Lung microvascular endothelial cell (primary cell): ENCODE data around the gene SORBS1. TPM values are rescaled to one million over a fixed set of nuclear protein-coding genes. Genes with fewer than 3 reads are reported as not detected.
A peak's percentile ranks its signal among the peaks of the same experiment; 100 is the strongest.

ENCODE experiments used
- DNase-seq, 2 donors: peaks; one replicate each; pipeline versions ENCODE4 v3.0.0 to v3.0.0-alpha.2; 2010; ENCODE audit warnings: low read depth in 2 of 2
- total RNA-seq: library from RNA; depleted of rRNA; stranded (reverse); fragments of >200 nt; gene quantifications from 2 replicates; pipeline ENCODE4 v1.2.1, GENCODE V29; 2014

Gene SORBS1
- 1.1 and 2.8 TPM in 2 replicates for total RNA-seq

DNA sequence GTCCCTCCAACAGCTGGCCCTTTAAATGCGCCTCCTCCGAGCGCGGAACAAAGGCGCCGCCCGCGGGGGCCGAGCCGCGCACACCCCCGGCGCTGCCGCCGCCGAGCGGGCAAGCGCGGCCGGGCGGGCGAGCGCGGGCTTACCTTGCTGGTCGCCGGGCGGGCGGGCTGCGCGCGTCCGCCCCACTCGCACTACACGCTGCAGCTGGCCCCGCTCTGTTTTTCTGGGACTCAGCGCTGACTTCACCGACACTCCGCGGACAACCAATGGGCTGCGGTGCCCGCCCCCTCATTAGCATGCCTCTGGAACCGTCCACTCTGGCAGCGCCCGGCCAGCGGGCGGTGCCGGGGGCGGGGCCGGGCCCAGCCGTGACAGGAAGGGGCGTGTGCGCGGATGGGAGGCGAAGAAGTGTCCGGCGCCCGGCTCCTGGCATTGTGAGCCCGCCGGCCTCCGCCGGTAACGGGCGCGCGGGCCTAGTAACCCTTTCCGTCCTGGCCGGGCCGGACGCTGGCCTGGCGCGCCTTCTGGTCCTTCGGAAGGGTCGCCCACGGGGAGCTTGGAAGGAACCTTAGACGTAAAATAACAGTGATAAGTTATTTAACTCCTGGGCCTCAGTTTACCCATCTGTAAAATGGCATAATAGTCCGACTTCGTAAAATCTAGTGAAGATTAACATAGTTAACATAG lies at the start of gene SORBS1:
SORBS1 (minus strand) TSS at position 195 of the 687 bp plus-strand sequence. CDS start 120,236 bp downstream, outside the sequence.
- DNase-seq: peak; percentile 97 to 98

DNA sequence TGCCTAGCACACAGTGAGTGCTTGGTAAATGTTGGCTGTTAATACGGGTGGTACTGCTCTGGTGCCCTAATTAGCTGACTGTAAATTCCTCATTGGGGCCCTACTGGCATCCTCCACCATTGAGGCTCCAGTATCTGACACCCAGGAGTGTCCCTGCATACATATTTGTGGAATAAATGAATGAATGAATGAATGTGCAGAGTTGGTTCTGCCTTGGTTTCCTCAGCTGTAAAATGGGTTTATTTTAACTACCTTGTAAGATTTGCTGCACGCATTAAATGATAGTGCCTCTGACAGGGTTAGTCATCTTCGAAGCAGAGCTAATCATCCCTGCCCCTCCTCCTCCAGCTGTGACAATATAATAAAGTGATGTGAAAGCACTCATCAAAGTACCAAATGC lies 49.6 kb upstream of the SORBS1 start:
- DNase-seq: no peak

DNA sequence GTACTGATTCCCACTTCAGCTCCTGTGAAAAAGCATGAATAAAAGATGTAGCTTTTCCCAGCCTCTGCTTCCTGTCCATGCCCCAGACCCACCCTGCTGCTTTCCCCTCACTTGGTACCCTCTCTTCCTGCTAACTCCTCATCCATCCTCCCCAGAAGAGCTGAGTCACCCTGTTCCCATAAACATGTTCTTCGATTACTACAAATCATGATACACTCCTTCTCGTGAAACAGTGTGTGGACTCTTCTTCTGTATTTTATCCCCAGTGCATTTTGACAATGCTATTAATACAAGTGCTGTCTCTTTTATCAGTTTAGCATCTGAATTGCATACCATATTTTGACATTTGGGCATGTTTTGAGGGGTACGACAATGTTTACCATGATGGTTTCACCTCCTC lies 45.8 kb upstream of the SORBS1 start:
- peak in 1 of 2 donors; percentile 25 for DNase-seq

DNA sequence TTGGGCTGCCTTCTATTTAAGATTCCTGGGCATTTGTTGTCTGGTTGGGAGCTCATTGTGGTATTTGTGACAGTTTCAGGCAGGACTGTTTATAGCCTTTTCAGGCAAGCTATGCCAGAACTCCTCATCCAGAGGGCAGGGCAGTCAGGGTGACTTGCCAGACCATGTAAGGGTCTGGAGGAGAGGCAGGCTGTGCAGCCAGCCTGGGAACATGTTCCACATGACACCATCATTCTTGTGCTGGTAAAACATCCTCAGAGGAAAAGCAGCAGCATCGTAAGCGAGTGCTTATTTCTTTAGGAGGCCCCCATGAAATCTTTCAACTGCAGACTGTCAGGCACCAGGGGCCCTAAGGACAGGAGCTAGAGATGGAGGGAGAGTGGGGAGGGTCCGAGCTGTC lies 44.0 kb upstream of the SORBS1 start:
- no peak for DNase-seq

DNA sequence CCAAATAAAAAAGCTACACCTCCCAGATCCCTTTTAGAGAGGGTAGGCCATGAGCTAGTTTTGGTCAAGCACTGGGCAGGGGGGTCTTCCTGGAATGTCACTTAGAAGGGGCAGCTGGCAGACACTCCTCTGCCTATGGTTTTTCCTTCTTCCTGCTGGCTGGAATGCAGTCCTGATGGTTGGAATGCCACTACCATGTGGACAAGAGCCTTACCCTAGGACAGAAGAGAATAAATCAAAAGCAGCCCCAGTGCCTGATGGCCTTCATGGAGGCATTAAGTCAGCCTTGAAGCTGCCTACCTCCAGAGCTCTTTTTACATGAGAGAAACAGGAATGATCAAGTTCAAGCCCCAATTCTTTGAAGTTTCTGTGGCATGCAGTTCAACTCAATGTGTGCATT lies 43.5 kb upstream of the SORBS1 start:
- DNase-seq: peak in 1 of 2 donors; percentile 18

DNA sequence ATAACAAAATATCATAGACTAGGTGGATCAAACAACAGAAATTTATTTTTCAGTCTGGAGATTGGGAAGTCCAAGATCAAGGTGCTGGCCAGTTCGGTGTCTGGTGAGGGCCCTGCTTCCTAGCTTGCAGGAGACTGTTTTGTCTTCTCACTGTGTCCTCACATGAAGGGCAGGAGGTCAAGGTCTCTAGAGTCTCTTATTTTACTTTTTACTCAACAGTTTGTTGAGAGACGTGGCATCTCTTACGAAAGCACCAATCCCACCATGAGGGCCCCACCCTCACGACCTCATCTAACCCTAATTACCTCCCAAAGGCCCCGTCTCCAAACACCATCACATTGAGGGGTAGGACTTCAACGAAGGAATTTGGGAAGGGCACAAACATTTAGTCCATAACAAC lies 41.2 kb upstream of the SORBS1 start:
- no peak for DNase-seq

DNA sequence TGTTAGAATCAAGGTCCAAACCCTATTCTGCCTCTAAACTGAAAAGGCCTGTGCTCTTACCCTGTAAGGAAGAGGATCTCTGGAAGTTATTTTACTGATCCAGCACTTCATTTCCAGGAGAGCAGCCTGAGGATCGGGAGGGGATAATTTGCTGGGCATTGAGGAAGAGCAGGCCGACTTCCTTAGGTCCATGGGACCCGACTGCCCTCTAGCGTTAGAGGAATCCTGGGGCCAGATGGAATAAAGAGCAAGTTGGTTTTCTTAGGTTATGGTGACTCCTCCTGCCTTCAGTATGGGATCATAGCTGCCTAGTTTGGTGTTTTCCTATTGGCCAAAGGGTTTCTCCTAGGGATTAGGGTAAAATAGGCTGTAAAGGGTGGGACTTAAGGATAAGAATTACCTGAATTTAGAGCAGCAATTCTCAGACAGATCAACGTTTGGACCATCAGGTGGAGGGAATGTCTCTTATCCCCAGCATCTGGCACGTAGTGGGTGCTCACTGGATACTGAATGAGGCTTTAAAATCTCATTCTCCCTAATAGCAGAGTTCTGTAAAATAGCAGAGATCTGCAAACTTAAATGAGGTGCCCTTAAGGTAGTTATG lies 40.0 kb upstream of the SORBS1 start:
- peak; percentile 90 to 91 for DNase-seq

DNA sequence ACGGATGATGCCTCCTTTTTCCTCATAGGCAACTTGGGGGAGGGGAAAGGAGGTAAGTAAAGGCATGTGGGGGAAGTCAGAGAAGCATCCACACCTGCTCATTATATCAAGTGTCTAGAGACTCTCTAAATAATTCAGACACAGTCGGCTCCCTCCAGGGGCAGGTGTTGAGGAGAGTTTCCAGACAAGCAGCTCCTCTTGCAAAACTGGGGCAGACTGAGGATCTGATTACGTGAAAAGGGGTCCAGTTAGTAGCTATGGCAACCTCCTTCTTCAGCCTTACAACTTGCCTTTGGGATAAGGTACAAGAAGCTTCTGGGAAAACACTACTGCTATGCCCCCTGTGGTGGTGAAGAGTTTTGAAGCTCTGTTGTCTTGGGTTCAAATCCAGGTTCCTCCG lies 39.0 kb upstream of the SORBS1 start:
- DNase-seq: no peak

DNA sequence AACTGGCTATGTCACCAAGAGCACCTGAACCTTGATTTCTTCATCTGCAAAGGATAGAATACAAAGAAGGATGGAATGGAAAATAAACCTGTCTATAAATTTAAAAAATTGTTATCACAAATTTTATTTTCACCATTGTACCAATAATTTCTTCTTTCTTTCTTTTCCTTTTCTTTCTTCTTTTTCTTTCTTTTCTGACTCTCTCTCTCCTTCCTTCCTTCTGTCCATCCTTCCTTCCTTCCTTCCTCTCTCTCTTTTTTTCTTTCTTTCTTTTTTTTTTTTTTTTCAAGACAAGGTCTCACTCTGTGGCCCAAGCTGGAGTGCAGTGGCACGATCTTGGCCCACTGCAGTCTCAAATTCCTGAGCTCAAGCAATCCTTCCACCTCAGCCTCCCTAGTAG lies 36.6 kb upstream of the SORBS1 start:
- DNase-seq: no peak

DNA sequence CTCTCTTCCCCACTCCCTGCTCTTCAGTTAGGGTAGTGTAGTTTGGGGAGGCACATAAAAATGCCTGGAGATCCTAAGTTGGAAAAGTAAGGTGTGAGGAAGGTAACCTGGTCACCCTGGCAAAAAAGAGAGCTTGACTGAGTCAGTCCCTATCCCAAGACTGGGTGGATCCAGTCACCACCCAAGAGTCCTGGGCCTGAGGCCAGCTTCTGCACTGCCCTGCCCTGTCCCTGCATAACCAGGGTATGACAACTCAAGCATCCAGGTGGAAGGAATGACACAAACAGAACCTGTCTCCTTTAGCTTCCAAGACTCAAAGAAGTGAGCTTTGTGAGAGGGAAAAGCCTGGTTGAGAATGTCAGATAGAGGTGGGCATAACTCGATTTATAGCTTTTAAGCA lies 26.9 kb upstream of the SORBS1 start:
- no peak for DNase-seq

DNA sequence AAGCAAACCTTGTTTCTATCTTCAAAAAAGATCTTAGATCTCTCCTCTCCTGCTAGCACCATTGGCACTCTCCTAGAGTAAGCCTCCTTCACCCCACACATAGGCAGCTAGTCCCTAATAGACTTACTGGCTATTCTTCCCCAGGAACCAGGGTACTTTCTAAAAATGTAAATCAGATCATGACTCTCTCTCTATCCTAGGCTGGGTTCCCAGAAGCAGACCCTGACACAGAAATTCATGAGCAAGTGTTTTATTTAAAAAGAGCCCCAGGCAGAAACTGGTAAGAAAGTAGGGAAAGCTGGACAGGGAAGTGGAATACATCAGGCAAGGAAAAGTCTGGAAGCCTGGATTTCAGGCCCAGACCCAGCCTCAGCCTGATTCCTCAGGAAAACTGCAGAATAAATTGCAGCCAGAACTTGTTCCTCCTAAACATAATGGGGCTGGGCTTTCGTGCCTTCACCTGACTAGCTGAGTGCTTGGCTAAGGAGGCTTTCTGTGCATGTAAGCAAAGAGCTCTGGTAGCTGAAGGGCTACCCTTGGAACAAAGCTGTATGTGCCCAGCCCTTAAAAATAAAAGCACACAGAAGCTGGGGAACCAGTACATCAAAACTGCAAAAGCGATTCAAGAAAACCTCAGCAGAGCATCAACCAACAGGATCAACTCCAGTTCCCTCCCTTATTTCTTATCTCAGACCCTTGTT lies 18.8 kb upstream of the SORBS1 start:
- no peak for DNase-seq

DNA sequence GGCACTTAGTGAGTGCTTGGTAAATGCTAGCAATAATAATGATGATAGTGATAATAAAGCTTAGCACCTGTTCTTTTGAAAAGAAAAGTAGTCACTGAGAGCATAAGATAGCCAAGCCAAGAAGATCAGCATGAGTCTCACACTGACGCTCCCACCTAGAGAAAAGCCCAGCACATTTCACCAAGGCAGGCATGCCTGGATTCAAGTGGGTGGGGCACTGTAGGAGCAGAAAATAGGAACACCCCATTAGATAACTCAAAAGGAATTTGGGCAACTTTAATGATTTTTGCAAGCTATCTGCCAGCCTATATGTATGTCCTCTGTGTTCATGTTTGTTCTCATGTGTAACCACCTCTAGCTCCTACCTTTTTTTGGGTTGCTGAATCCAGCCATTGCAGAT lies 18.1 kb upstream of the SORBS1 start:
- DNase-seq: no peak

DNA sequence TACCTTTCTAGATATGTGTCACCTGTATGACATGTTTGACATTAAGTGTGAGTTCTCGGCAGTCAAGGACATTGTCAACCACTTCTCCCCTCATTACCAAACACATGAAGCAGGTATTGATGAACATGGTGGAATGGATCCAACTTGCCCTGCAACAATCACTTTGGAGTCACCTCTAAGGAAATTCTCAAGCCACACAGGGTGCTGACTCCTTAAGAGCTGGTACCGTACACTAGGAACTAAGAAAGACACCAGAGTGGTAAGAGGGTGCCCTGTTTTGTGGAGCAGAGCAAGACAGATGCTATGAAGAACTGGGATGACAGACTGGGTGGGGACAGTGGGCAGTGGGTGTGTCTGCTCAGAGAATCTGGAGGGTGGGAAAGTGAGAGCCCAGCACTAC lies 17.4 kb upstream of the SORBS1 start:
- DNase-seq: no peak

DNA sequence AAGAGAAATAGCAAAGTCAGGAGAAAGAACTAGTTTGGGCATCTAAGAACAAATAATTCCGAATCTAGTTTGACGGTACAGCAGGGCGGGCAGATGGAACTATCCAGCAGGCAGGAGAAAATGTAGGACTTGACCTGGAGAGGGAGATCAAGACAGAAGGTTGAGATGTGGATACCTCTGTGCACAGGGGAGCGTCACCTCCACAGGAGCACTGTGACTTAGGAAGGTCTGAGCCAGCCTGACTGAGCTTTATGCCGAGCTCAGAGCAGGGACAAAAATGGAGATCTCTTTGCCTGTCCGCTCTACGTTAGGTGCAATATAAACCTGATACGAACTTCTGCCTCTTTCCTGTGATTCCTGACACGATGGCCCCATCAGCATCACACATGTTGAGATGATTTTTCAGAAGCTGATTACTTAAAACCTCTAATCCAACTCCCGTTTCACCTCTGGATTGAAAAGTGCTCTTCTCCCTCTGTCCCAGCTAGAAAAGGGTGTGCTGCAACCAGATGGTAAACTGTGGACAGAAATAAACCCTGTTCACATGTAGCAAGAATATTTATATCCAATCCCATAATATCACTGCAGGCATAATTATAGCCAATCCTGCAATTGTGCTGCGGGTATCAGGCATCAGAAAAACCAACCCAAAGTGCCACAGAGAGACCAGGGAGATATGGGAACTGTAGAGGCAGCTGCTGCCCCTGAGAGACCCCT lies 13.6 kb upstream of the SORBS1 start:
- DNase-seq: no peak

DNA sequence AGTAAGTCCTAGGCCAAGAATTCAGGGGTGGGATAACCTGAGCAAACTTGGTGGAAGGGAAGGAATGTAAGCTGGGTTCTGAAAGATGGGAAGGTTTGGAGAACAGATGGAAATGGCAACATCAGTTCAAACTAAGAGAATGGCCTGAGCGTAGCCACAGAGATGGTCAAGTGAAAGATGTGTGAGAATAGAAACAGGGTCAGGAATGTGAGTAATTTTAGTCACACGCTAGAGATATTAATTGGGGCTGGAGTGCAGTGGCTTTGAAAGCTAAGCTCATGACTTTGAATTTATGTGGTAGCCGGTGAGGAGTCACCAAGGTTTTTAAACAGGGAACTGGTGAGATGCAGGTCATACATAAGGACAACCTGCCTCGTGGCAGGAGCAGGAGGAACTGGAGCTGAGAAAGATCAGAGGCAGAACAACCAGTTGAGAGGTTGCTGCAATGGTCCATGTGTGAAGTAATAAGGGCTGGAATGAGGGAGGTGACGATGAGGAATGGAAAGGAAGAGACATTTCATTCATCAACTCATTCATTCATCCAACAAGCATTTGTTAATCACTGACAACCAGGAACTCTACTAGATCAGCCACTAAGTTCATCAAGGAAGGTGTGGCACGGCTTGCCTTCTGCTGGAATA lies 12.9 kb upstream of the SORBS1 start:
- no peak for DNase-seq

DNA sequence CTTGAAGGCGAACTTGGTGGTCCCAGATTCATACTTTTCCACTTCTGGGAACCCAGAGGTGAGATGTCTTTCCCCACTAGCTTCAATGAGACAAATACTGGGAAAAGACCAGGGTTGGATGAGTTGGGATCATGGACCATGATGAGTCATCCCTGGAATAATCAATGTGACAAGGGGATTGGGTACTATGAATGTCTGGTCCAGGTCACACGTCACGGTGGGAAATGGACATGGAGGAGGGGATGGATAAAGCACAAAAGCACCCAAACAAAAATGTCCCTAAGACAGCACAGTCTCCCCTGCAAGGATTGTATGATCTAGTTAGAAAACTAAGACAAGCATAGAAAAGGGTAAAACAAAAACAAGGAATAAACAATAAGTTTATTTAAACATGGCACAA lies 12.4 kb upstream of the SORBS1 start:
- no peak for DNase-seq

DNA sequence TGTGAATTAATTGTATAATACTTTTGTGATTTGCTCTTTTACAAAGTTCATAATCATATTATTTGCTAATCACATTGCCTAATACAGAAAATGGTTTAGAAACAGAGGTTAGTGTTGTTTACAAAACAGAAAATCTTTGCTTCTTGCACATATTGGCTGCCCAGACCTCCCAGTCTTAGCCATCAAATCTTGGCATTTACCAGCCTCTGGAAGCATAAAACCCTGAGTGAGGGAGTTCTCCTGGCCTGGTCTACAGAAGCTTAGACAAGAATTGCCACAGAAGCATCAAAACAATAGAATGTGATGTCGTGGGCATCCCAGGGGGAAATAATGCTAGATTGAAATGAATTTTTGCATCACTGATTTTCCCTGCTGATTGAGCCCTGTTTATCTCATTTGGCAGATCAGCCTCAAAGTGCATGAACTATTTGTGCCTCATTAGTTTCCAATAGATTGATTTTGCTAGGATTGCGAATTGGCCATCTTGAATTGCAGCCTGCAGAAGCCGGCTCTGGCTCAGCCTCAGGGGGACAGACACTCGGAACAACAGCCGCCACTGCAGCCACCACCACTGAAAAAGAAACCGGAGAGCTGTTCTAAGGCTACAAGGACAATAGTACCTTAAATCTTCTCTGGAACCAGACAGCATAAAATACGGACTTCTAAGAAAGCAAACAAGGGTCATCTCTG lies 11.1 kb upstream of the SORBS1 start:
- DNase-seq: no peak

DNA sequence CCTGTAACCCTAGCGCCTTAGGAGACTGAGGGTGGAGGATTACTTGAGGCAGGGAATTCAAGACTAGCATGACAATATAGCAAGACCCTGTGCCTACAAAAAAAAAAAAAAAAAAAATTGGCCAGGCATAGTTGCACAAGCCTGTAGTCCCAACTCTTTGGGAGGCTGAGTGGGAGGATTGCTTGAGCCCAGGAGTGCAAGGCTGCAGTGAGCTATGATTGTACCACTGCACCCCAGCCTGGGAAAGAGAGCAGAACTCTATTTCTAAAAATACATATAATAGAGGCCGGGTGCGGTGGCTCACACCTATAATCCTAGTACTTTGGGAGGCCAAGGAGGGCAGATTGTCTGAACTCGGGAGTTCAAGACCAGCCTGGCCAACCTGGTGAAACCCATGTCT lies 10.2 kb upstream of the SORBS1 start:
- DNase-seq: no peak

DNA sequence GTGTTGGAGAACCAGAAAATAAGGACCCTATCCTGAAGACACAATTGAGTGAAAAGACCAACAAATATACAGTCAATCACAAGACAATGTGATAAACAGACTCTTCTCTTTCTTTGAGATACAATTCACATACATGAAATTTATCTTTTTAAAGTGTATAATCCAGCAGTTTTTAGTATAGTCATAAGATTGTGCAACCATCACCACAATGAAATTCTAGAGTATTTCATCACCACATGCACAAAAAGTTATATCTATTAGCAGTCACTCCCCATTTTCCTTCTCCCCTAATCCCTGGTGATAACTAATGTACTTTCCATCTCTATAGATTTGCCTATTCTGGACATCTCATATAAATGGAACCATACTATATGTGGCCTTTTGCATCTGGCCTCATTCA lies 8.2 kb upstream of the SORBS1 start:
- DNase-seq: no peak

DNA sequence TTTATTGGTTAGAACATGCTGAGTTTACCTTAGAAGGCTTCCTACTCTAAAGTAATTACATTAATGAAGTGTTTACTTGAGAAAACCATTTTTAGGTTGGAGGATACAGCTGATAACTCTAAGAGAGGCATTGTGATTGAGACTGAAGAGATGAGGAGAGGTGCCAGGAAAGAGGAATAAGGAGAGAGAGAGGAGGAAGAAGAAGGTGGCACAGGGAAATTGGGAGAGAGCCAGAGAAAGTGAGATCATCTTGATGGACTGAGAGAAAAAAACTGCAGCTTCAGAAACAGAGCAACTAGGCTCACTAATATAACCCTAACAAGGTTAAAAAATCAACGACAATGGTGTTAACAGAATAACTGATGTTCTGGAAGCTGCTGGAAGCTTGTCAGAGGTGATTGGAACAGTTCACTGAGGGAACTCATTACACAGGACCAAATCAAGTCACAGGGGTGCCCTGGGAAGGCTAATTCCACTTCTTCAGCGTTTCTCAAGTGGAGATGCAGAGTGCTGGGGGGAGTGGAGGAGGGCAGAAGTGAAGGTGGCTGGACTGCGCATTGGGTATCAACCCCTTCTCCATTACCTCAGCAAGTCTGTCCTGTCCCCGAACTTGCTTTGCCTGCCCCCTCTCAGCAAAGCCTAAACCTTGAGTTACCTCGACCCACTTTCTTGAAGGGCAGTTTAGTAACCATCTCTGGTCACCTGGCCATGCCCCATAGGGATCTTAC lies 6.9 kb upstream of the SORBS1 start:
- peak in 1 of 2 donors; percentile 7 for DNase-seq
